HG03571 (cell line): Measurements from ENCODE around the gene EYS.
"Not testable (repeated sequence)": the region's sequence is repeated elsewhere in the genome, so short reads cannot be mapped to it uniquely, and the experiment has no call there.

Source experiments
- ATAC-seq: cut with Tn5 transposase; IDR thresholded peaks from one replicate; pipeline ENCODE4 v1.9.1; 2021; ENCODE audit not compliant: unreplicated experiment

The EYS gene

DNA sequence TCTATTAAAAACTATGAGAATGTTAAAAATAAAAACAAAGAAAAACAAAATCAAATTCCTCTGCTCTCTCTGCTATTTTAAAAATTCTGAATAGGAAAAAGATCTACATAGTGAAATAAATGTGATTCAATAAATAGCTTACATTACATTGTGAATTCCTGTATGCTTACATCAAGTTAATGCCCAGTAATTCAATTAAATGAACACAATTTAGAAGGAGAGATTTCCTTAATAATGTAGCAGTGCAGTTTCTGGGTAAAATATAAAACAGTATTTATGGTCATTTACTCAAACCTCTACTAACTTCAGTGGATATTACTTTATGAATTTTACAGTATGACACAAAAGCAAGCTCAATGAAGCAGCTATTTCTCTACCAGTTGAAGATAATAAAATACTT, 594.6 kb downstream of the EYS start:
- ATAC-seq = no peak

DNA sequence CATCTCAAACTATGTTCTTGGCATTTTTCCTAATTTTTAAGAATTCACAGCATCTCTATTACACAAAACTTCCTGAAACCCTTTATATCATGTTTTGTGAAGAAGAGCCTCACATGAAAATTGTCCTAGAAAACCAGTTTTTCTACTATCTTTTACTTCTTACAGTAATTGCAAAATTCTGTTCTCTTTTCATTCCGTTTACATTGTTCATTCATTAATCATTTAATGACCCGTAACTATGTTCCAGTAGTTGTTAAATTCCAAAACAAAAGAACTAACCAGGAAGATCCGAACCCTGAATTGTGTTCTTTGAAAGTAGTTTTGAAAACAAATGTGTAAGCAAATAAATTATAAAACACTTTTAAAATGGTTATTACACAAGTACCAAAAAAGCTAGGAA, 597.0 kb downstream of the EYS start:
- ATAC-seq = no peak

DNA sequence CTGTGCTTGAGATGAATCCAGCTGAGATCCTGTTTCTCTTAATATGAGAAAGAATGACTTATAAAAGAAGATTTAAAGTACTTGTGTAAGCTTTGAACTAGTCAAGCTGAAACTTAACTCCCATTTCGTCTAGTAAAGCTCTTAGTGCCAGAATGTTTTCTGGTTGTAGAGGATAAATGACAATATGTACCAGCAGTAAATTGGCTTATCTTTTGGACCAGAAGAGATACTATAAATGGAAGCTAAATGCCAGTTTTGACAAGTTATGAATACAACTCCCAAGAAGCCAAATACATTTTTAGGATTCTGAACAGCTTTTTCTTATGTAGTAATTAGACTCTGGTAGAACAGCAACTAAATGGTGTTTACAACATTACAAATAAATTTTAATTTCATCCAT, 608.7 kb downstream of the EYS start:
- no peak for ATAC-seq

DNA sequence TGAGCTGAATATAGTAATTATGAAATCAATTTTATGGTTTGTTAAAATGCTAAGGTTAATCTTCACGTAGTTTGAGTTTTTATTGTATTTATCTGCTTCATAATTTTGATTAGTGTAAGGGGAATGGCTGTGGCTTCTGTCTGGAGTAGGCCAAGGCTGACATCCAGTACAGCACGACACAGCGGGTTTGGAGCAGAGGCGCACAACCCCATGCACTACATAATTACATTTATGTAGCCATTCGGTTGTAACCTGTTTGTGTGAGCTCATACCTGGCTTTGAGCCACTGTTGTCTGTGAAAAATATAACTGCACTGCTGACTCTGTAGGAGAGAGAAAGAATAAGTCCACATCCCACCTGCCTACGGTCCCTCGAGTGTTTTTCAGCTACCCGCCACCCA, 615.5 kb downstream of the EYS start:
- no peak for ATAC-seq

DNA sequence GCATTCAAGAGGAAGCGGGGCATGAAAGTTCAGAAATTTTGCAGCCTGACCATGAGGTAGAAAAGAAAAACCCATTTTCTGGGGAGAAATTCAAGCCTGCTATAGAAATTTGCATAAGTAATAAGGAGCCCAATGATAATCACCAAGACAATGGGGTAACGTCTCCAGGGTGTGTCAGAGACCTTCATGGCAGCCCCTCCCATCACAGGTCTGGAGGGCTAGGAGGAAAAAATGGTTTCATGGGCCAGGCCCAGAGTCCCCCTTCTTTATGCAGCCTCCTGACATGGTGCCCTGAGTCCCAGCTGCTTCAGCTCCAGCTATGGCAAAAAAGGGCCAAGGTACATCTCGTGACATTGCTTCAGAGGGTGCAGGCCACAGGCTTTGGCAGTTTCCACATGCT, 618.5 kb downstream of the EYS start:
- no peak for ATAC-seq

DNA sequence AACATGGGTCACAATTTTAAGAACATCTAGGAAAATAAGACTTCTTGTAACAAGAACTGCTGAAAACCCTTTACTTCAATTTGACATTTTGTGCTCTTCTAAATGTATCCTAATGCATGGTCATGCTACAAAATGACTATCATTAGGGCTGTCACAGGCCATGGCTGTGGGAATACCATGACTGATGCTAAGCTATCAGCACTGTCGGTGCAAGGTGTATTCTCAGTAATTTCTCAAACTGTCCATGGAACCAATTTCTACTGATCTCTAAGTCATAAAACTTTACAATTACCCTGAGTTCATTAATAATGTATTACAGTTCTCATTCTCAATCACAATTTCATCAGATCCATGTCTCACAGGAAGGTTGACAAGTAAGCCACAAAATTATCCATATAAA, 625.3 kb downstream of the EYS start:
- ATAC-seq = no peak

DNA sequence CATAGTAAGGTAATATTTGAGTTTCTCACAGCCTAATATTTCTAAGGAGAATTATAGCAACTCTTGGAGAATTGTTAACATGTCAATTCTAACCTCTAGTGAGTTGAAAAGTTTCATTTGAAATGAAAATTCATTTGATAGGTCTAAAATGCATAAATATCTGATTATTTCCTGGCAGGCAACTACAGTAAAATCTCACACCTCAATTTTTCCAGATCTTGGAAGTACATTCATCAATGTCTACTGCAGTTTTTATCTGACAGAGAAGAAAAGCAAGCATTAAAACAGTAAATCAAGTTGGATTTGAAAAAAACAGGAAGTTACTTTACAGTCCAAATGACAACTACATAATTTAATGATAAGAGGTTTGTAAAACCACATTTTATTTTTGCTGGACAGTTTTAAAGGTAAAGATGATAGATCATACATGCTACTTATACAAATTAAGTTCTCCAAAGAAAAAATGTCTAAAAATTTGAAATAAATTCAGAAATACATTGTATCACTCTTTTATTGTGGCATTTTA, 631.3 kb downstream of the EYS start:
- no peak for ATAC-seq

DNA sequence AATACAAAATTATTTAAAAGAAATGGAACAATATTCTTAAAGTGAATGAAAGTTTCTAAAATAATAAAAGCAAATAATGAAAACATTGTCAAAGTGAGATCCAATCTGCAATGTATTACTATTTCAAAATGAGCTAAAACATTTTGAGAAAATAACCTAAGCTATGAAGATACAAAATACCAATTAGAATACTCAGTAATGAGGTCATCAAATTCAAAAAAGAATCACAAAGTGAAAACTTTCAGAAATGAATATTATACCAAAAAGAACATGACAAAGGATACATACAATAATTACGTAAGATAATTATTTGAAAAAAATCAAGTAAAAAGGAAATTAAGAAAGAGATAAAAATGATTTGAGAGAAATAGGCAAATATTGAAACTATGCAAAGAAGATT, 634.5 kb downstream of the EYS start:
- ATAC-seq = no peak

DNA sequence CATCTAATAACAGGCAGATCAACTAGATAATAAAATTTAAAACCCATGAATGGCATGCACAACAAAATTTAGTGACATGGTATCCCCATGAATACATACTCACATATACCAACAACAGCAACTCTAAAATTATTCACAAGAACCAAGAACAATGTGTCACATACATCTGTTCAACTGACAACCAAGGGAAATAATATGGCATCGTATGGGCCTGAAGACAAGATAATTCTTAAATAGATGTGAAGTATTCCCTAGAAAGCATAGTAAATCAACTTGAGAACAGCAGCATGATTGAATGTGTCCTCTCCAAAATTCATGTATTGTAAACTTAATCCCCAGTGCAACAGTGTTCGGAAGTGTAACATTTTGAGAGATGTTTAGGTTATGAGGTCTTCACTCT, 635.5 kb downstream of the EYS start:
- no peak for ATAC-seq

DNA sequence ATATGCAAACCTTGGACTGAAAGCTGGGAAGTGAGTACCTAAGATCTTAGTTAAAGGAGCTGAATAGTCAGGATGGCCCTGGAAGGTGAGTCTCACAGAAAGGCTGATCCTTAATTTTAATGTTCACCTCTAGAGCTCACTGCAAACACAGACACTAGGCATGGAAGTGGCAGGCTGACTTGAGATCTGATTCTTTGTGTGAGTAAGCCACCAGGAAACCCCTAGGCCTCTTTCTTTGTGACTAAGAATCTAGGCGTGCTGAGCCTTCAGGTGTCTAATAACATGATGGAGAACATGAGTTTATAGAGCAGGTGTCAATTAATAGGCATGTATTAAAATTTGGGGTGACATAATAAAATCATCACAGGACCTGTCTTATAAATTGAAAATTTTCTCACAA, 642.2 kb downstream of the EYS start:
- ATAC-seq = no peak

DNA sequence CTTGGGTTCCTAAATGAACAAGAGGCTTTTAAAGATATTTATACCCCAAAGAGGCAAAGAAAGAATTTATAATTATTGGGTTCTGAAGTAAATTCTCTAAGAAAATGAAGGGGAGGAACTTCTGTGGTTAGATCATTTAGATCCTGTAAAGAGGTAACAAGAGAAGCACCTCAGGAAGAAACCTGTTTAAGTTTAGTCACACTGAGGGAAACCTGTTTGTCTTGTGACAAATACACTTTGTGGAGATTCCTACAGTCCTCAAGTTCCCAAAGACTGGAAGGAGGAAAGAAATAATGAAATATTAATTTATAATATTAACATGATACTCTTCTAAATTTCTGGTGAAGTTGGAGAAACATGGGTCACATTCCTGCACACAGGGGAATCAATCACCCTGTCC, 647.5 kb downstream of the EYS start:
- no peak for ATAC-seq

DNA sequence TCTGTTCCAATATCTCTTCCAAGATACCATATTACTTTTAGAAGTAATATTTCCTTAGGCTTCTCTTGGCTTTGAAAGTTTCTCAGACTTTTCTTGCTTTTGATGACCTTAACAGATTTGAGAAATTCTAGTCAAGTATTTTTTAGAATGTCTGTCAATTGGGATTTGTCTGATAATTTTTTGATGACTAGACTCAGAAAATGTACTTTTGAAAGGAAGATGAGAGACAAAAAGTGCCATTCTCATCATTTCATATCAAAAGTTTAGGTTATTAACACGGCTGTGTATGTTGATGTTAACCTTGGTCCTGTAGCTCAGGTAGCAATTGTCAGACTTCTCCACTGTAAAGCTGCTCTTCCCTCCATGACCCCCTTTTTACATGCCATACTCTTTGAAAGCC, 651.5 kb downstream of the EYS start:
- no peak for ATAC-seq

DNA sequence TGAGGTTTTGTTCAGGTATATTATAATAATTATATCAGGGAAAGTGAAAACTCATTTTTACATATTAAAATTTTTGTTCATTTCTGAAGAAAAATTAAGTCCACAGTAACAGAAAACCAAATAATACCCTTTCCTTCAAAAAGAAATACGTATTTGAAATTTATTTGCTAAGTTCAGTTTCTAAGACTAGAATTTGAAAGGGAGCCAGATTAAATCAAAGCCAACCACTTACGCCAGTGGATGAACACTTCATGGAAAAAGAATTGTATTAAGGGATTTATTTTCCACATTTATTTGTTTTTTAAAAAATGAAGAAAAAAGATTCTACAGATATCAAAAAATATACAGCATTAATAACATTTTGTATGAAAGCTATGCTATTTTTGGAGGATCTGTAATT, 654.4 kb downstream of the EYS start:
- ATAC-seq = no peak

DNA sequence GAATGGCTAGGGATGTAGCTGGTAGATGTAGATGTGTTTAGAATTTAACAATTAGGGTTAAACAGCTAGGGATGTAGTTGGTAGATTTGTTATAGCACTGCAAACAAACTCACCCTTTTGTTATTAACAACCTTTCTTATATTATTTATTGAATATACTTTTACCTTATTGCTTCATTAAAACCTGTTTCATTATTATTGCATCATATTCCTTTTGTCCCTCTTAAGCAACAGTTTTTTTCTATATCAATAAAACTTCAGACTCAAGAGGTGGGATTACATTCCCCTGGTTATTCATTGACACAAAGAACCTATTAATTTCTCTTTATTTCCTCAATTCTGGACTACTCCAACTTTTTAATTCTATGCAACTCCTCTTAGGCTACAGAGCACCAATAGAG, 661.2 kb downstream of the EYS start:
- ATAC-seq = no peak

DNA sequence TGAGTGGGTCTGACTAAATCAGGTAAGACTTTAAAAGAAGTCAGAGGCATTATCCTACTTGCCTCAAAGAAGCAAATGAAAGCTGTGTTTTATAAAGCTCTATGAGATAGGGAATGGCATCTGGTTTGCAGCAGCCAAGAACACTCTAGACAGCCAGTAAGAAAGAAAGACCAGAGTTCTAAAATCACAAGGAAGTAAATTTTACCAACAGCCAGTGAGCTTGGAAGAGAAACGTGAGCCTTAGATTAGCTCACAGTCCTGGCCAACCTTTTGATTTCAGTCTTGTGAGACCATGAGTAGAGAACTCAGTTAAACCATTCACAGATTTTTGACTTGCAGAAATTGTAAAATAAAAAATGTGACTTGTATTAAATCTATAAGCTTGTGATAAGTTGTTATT, 693.0 kb downstream of the EYS start:
- no peak for ATAC-seq

DNA sequence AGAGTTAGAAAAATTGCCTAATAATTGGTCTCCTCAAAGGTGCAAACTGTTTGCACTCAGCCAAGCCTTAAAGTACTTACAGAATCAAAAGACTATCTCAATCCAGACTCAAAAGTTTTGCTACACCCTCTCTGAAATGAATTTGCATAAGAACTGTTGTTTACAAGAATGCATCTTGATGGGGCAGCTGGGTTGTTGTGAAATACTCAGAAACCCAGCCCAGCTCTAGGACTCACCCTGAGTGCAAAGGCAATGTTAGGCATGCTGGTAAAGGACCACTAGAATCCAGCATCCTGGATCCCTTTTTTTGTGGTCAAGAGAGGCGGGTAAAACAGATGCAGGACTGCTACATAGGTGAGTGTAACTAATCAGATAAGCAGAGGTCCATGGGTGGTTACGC, 700.2 kb downstream of the EYS start:
- no peak for ATAC-seq

DNA sequence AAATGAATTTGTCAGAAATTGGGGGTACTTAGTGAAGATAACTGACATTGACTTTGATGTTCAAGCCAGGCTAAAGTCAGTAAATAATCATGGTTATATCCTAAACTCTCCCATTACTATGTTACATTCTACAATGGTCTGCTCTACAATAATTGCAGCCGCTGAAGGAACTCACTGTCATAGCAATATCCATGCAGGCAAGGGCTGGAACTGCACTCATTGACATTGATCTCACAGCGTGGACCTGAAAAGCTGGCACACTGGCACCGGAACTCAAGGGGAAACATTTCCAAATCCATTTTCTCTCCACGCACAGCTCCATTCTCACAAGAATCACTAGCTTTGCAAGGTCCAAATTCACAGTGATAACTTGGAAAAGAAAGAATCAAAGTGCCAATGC, 702.7 kb downstream of the EYS start:
- no peak for ATAC-seq

DNA sequence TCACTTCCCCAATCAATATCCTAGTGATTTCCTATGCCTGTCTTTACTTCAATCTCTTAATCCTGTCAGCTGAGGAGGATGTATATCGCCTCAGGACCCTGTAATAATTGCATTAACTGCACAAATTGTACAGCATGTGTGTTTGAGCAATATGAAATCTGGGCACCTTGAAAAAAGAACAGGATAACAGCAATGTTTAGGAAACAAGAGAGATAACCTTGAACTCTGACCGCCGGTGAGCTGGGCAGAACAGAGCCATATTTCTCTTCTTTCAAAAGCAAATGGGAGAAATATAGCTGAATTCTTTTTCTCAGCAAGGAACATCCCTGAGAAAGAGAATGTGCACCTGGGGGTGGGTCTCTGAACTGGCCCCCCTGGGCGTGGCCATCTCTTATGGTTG, 704.1 kb downstream of the EYS start:
- ATAC-seq = not testable (repeated sequence)

DNA sequence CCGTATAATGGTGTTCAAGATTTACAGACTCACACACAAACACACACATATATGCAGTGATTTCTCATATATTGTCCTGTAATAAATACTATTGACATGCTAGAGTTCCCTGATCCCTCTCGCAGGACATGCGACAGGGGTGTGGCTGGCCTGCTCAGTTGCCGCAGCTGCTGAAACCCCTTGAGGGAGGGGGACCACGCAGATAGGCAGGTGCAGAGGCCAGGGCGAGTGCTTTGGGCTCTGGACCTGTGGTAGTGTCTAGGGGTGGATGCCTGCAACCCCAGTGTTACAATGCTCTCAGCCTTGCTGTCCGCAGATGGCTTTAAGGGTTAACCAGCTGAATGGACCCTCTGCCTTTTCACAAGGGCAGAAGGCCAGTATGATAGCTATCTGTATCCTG, 706.2 kb downstream of the EYS start:
- no peak for ATAC-seq

DNA sequence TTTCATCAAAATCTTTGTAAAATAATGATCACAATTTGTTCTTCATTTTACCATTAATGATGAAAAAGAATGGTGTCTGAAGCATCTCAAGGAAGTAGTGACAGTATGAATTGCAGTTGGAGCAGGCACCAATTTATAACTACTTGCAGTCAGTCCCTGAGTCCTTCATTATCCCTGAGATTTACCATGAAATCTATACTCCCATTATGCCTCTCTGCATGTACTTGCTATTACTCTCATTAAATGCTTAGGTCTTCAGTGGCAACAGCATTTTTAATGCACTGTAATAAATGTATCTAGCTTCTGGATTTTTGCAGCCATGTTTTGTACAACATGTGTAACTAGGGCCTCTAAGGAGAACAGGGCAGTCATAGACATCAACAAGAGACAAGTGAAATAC, 708.8 kb downstream of the EYS start:
- no peak for ATAC-seq

DNA sequence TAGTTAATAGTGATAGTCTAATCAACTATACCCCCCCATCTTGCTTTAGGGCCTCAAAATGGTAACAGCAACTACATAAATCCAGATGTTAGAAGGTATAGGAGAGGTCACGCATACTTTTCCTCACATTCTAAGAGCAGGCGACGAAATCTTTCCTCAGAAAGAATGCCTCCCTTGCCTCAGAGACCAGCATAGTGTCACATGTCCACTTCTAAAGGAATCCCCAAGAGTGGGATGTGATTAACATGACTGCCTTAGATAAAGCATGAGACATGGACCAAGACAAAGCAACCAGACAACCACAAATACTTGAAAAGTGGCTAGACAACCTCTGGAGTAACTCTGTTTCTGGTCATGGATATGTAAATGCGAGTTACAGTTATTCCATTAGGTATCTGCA, 710.7 kb downstream of the EYS start:
- no peak for ATAC-seq

DNA sequence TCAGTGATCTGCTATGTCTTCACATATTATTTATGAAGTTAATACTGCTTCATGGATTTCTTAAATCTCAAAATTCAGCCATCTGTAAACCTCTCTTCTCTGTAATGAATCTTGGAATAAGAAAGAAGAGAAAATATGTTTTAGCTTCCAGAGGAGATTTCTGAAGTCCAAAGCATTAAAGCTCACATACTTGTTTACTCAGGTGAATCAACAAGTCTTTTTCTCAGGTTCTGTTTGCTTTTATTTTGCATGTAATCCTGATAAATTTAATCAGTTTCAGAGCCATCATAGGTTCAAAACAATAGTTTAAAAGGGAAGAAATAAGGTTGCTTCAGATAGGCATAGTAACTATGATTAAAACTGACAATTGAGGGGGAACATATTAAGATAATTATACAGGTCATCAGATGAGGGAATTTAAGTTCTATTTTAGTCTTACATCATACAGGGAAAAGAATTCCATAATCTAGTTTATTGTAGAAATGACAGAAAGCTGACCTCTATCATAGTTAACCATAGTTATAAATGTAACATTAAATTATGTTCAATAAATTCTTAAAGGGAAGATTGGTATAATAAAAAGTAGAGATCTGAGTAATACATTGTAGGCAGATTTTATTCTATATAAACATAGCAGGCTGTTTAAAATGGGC, 716.2 kb downstream of the EYS start:
- no peak for ATAC-seq

DNA sequence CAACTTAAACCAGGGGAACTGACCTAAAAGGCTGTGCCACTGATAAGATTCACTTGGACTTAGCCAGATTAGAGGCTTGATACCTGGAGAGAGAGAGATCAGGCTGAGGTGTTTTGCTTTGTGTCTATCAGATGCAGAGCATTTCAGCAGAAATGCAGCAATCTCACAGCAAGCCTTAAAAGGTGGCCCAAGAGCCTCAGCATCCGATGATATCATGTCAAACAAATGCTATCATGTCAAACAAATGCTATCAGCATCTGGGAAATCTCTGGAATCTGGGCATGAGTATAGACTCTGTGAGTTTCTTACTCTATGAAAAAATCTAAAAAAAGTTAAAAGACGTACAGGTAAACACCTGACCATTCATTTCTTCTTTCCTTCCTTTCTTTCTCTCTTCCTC, 718.9 kb downstream of the EYS start:
- no peak for ATAC-seq

DNA sequence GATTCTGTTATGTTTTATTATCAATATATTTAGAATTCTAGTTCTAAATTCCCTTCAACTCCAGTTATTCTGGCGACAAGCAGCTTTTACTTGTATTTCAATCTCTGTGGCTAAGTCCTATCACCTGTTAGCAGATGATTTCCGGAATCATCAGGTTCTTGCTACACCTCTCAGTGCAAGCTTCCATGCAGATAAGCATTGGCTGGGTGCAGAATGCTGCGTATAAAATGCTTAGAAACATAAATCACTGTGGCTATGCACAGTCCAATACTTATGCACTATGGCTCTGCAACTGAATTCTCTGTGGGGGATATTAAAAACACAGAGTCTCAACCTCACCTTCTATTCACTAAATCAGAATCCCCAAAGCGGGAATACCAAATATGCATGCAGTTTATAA, 720.0 kb downstream of the EYS start:
- no peak for ATAC-seq
